Activated CD8-positive, alpha-beta memory T cell treated with anti-CD3 and anti-CD28 coated beads, Interleukin-2, amount 50 U/mL, for 48 hours (primary cell): ENCODE data around the gene STRA6.
A peak's percentile ranks its signal among the peaks of the same experiment; 100 is the strongest.

Experiments used
- DNase-seq: peaks from one replicate; pipeline ENCODE4 v3.0.0-alpha.2; 2020

Gene STRA6, protein sequence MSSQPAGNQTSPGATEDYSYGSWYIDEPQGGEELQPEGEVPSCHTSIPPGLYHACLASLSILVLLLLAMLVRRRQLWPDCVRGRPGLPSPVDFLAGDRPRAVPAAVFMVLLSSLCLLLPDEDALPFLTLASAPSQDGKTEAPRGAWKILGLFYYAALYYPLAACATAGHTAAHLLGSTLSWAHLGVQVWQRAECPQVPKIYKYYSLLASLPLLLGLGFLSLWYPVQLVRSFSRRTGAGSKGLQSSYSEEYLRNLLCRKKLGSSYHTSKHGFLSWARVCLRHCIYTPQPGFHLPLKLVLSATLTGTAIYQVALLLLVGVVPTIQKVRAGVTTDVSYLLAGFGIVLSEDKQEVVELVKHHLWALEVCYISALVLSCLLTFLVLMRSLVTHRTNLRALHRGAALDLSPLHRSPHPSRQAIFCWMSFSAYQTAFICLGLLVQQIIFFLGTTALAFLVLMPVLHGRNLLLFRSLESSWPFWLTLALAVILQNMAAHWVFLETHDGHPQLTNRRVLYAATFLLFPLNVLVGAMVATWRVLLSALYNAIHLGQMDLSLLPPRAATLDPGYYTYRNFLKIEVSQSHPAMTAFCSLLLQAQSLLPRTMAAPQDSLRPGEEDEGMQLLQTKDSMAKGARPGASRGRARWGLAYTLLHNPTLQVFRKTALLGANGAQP

GRCh38 chr15:74202452-74203401, at the start of gene STRA6:
STRA6 (minus strand) TSS chr15:74202787; CDS start chr15:74202267, 520 bp downstream.
- DNase-seq, result no peak

- no peak for DNase-seq
These were observed 49.7 kb upstream of the STRA6 start for GRCh38 chr15:74252291-74252690.

GRCh38 chr15:74251131-74251811, 48.7 kb upstream of the STRA6 start:
- DNase-seq, result no peak

DNA sequence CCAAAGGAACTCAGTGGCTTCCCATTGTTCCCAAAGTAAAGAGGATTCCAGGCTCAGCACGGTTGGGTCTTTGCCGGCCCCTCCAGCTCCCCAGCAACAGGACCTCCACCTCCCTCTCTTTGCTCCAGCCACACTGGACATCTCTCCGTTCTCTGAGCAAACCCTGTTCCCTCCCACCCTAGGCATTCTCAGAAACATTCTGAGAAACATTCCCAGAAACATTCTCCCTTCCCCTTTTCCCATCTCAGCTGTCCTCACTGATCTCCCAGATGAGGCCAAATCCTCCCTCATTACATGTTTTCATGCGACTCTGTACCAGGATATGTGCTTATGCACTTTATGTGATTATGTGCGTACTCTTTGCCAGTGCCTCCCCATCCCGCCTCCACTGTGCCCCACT, 47.7 kb upstream of the STRA6 start:
- no peak for DNase-seq

GRCh38 chr15:74245342-74245931, 42.9 kb upstream of the STRA6 start:
- peak; percentile 64 for DNase-seq

DNA sequence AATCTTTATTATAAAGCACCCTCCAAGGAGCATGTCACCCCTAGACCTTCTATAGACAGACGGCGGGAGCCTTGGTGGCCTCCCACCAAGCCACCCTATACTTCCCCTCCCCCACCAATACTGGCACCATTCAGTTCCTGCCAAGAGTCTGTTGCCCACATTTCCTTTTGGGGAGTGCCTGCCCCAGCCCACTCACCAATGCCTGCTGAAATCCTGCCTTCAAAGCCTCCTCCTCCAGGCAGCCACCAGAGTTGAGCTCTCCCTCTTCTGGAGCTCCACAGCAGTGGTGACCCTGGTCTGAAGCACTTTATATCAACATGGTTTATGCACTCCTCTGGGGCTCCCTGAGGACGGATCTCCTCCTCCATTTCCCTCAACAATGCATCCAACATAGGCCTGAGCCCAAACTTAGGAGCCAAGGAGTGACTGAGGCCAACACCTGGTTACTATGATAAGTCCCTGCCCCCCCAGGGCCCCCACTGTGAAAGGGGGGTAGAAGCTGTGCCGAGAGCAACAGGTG, 42.3 kb upstream of the STRA6 start:
- DNase-seq, result no peak

- DNase-seq, result no peak
These were observed 40.8 kb upstream of the STRA6 start for GRCh38 chr15:74243431-74243830.

DNA sequence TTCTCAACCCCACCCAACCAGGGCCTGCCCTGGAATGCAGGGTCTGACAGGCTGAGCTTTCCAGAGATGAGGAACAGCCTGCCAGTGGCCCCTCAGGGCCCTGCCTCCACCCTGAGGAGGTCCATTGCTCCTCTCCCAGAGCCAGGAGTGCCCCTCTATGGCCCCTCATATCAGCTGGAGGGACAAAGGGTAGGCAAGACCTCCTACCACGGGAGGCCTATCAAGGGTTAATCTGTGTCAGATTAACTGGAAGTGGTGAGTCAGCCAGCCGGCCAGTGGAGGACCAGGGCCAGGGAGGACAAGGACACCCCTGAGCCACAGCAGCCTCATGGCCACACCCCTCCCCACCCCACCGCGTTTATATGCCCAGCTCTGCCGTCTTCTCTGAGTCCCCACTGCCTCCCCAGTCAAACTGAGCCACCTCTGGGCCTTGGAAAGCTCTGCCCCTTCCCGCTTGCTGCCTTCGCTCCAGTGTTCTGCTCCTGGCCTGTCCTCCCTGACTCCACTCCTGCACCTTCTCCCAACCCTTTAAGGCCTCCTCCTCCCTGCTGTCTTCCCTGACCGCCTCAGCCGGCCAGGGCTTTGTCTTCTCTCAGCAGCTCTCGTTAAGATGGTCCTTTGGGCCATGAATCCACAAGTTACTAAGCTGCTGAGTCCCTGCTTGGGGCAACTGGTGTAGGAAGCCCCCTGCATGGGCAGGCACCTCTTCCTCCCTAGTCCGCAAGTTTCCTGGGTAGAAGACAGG, 40.0 kb upstream of the STRA6 start:
- DNase-seq, result no peak

- DNase-seq, result no peak
These were observed 38.5 kb upstream of the STRA6 start for GRCh38 chr15:74240897-74241614.

GRCh38 chr15:74240002-74240568, 37.5 kb upstream of the STRA6 start:
- no peak for DNase-seq

DNA sequence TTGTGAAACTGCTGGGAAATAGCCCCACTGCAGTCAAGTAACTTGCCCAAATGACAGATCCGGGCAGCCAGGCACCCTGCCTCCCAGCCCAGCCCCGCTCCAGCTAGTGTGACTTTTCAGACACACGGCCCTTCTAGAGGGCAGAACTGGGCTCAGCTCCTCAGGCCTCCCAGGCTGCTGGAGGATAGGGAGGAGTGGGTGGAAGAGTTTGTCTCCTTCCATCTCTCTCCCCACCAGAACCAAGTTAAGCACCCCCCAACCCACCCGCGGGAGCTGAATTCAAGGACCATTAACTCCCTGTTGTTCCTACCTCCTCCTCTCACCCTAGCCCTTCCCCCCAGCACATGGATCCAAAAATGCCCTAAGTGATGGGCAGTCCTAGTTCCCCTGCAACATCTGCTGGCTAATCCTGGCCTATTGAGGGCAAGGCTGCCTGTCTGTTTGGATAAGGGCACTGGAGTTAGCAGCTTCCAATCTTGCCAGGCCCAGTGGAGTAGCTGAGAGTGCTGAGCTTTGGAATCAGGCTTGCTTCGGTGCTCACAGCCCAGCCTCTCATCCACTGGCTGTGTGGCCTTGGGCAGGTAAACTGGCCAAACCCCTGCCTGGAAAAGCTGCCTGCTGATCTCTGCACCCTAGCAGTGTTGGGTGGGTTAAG, 36.6 kb upstream of the STRA6 start:
- DNase-seq, result no peak

- no peak for DNase-seq
These were observed 33.4 kb upstream of the STRA6 start, which contains the start of gene CCDC33 for GRCh38 chr15:74235962-74236361. CCDC33 (plus strand) TSS chr15:74236326; CDS start chr15:74236720, 394 bp downstream.

- DNase-seq, result no peak
These were observed 31.9 kb upstream of the STRA6 start for GRCh38 chr15:74234598-74234875.

GRCh38 chr15:74233851-74234597, 31.4 kb upstream of the STRA6 start:
- no peak for DNase-seq

DNA sequence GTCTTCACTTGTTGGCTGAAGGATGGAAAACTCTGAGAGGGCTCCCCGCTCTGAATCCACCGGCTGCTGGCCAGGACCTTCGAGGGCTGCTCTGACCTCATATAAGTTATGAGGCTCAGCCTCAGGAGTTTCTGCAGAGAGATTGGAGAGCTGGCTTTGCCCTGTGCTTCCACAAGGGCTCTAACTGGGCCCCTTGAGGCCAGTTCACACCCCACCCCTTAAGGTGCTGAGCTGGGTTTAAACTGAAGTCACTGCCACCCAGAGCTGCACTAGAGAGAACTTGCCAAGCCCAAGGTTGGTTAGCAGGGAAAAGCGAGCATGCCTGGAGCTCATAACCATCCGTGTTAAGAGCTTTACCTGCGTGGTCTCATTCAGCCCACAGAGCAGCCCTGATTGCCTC, 30.8 kb upstream of the STRA6 start:
- no peak for DNase-seq

- no peak for DNase-seq
These were observed 28.9 kb upstream of the STRA6 start for GRCh38 chr15:74231475-74231874.

GRCh38 chr15:74229686-74230085, 27.1 kb upstream of the STRA6 start:
- no peak for DNase-seq

DNA sequence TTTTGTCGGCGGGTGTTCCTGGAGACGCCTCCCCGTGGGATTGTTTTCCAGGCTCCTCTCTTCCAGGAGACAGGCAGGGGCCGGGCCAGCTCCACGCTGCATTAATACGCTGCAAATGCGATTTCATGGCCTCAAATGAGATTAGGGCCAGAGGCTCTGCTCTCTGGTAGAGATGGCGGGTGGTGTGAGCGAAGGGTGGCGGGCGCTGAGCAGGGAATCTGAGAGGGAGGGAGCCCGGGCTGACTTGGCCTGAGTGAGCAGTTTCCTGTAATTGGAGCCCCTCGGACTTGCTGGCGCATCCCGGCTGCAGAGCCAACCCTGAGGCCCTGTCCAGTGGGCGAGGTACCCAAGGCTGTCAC, 26.1 kb upstream of the STRA6 start:
- no peak for DNase-seq
